ENCODE measurements around the gene CXADR.

Gene CXADR

GRCh38 chr21:17512253-17513213 is at the start of gene CXADR:
CXADR (plus strand) TSS chr21:17513043; CDS start chr21:17513130, 87 bp downstream.
- Histone ChIP-seq H3K4me2 (ENCODE audit: low read length) (peak within 1 kb of the TSS; percentile 99), H2AFZ (ENCODE audit: low read depth, low read length) (peak within 1 kb of the TSS; percentile 84), H3K4me1 (ENCODE audit: low read length) (peaks cover 10% of the 10 kb centered on the region), H3K27ac (ENCODE audit: low read length) (no peak within 1 kb of the TSS), H3K9me3 (ENCODE audit: insufficient read depth, low read length) (no peaks in the 10 kb centered on the region), H3K79me2 (ENCODE audit: low read length) (no peaks in the 10 kb centered on the region), H3K9ac (ENCODE audit: low read length) (peak within 1 kb of the TSS; percentile 66), H3K4me3 (ENCODE audit: low read length) (peak within 1 kb of the TSS; percentile 99), H4K20me1 (ENCODE audit: insufficient read depth, low read length) (no peaks in the 10 kb centered on the region), H3K36me3 (replicated peaks; ENCODE audit: low read depth, low read length) (no peaks in the 10 kb centered on the region), H3K27me3 (ENCODE audit: low read depth, low read length) (no peaks in the 10 kb centered on the region)
- no peak for TF ChIP-seq EZH2phosphoT487 (IDR thresholded peaks at IDR 0.05; ENCODE audit: low read depth)
- TF ChIP-seq, protein P1, sequence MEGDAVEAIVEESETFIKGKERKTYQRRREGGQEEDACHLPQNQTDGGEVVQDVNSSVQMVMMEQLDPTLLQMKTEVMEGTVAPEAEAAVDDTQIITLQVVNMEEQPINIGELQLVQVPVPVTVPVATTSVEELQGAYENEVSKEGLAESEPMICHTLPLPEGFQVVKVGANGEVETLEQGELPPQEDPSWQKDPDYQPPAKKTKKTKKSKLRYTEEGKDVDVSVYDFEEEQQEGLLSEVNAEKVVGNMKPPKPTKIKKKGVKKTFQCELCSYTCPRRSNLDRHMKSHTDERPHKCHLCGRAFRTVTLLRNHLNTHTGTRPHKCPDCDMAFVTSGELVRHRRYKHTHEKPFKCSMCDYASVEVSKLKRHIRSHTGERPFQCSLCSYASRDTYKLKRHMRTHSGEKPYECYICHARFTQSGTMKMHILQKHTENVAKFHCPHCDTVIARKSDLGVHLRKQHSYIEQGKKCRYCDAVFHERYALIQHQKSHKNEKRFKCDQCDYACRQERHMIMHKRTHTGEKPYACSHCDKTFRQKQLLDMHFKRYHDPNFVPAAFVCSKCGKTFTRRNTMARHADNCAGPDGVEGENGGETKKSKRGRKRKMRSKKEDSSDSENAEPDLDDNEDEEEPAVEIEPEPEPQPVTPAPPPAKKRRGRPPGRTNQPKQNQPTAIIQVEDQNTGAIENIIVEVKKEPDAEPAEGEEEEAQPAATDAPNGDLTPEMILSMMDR (IDR thresholded peaks at IDR 0.05; ENCODE audit: low read depth, low read length): no peak

DNA sequence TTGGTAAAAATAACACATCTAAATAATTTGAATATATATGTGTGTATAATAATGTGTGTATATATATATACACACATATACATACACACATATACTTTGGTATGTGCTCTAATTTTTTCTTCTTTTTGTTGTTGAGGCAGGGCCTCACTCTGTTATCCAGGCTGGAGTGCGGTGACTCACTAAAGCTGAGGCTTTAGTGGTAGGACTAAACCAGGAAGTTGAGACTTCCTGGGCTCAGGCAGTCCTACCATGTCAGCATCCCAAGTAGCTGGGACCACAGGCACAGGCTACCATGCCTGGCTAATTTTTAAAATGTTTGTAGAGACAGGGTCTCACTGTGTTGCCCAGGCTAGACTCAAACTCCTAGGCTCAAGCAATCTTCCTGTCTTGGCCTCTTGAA is 46.7 kb upstream of the CXADR start:
- no peaks in the 10 kb centered on the region for H3K27me3 ChIP-seq (ENCODE audit: low read depth, low read length)
- no peak overlapping the region for H3K4me3 ChIP-seq (ENCODE audit: low read length)
- no peaks in the 10 kb centered on the region for H3K4me1 ChIP-seq (ENCODE audit: low read length)
- TF ChIP-seq, protein P1 (IDR thresholded peaks at IDR 0.05; ENCODE audit: low read depth, low read length): no peak
- H2AFZ ChIP-seq (ENCODE audit: low read depth, low read length): no peak overlapping the region
- H4K20me1 ChIP-seq (ENCODE audit: insufficient read depth, low read length): no peaks in the 10 kb centered on the region
- H3K36me3 ChIP-seq (replicated peaks; ENCODE audit: low read depth, low read length): no peaks in the 10 kb centered on the region
- H3K27ac ChIP-seq (ENCODE audit: low read length): no peak overlapping the region
- no peaks in the 10 kb centered on the region for H3K9me3 ChIP-seq (ENCODE audit: insufficient read depth, low read length)
- H3K4me2 ChIP-seq (ENCODE audit: low read length): no peak overlapping the region
- no peaks in the 10 kb centered on the region for H3K79me2 ChIP-seq (ENCODE audit: low read length)
- H3K9ac ChIP-seq (ENCODE audit: low read length): no peak overlapping the region

- Histone ChIP-seq H3K4me1 (ENCODE audit: low read length) (peaks cover 9% of the 10 kb centered on the region), H3K9ac (ENCODE audit: low read length) (no peak overlapping the region), H4K20me1 (ENCODE audit: insufficient read depth, low read length) (no peaks in the 10 kb centered on the region), H2AFZ (ENCODE audit: low read depth, low read length) (no peak overlapping the region), H3K36me3 (replicated peaks; ENCODE audit: low read depth, low read length) (no peaks in the 10 kb centered on the region), H3K4me2 (ENCODE audit: low read length) (no peak overlapping the region), H3K27ac (ENCODE audit: low read length) (no peak overlapping the region), H3K27me3 (ENCODE audit: low read depth, low read length) (no peaks in the 10 kb centered on the region), H3K79me2 (ENCODE audit: low read length) (no peaks in the 10 kb centered on the region), H3K9me3 (ENCODE audit: insufficient read depth, low read length) (no peaks in the 10 kb centered on the region), H3K4me3 (ENCODE audit: low read length) (no peak overlapping the region)
- TF ChIP-seq, protein P1 (IDR thresholded peaks at IDR 0.05; ENCODE audit: low read depth, low read length): no peak
- TF ChIP-seq EZH2phosphoT487 (IDR thresholded peaks at IDR 0.05; ENCODE audit: low read depth): no peak
Measured at GRCh38 chr21:17467392-17467791, 45.5 kb upstream of the CXADR start.

DNA sequence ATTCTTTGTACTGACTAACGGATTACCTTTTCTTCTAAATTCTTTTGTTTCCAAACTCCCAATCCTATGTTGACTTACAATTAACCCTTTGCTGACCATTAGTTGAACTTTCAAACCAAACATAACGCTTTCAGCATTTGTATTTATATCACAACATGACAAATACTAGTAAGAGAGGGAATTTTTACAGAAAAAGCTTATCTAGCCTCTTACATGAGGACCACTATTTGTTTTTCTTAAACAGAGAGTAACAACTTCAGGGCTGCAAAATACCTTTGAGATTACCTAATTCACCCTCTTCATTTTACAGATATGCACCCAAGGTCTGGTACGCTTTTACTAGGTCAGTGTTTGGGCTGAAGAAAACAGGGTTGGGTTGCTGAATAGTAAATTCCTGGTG is 45.0 kb upstream of the CXADR start:
- Histone ChIP-seq H3K36me3 (replicated peaks; ENCODE audit: low read depth, low read length) (no peaks in the 10 kb centered on the region), H3K4me1 (ENCODE audit: low read length) (peaks cover 12% of the 10 kb centered on the region), H3K9ac (ENCODE audit: low read length) (no peak overlapping the region), H3K27me3 (ENCODE audit: low read depth, low read length) (no peaks in the 10 kb centered on the region), H3K9me3 (ENCODE audit: insufficient read depth, low read length) (no peaks in the 10 kb centered on the region), H3K79me2 (ENCODE audit: low read length) (no peaks in the 10 kb centered on the region), H3K4me2 (ENCODE audit: low read length) (no peak overlapping the region), H3K4me3 (ENCODE audit: low read length) (no peak overlapping the region), H4K20me1 (ENCODE audit: insufficient read depth, low read length) (no peaks in the 10 kb centered on the region), H3K27ac (ENCODE audit: low read length) (no peak overlapping the region), H2AFZ (ENCODE audit: low read depth, low read length) (no peak overlapping the region)
- no peak for TF ChIP-seq EZH2phosphoT487 (IDR thresholded peaks at IDR 0.05; ENCODE audit: low read depth)
- TF ChIP-seq, protein P1 (IDR thresholded peaks at IDR 0.05; ENCODE audit: low read depth, low read length): no peak

All from OCI-LY3 (cell line).